ENCODE data around the gene EFNA1. TPM values are rescaled to one million over a fixed set of nuclear protein-coding genes. Genes with fewer than 3 reads are reported as not detected.

Gene EFNA1
- total RNA-seq, 4 donors from 2014 or later: 125 to 235 (median 185) TPM

DNA sequence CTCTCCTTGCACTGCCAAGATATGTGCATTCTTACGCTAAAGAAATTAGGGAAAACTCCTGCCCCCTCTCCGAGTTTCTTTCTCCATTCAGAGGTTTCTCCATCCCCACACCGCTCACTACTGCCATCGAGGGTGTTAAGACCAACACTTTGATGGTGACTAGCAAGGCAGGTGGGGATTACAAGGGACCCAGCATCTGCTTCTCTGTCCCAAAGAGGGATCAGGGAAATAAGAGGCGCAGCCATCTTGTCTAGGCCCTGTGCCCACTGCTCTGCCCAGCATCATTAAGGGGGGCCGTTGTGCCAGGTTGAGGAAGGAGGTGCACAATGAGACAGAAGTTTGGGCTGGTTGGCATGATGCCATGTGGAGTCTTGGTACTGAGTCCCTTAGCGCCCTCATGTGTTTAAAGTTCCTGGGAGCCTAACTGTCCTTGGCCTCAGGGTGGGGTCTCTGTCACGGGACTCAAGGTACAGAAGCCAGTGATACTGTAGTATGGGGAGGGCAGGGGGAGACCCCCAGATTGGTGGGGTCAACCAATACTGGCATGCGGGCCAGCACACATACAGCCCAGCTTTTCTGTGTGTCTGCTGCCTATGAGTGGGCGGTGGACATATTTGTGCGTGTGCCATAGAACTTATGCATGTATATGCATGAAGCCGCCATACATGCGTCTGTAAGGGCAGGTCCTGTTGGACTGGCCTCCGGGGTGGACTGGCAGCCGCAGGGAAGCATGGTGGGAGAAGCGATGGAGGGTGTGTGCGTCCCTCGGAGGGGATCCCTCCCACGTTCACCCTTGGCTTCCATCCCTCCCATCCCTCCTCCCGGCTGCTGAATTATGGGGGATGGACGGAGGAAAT, 43.6 kb upstream of the EFNA1 start:
- 15 to 19% methylated on average over 21 of the region's 21 CpGs for WGBS, 2 donors
- intact Hi-C loops (cut with DNase I; ENCODE audit: low total_unique reads): loop anchor here (2.0 to 5.0 kb wide), 2 partner anchors 19 to 37 kb away; no protein-coding TSS in a partner anchor
- no peak overlapping the region for H3K4me3 ChIP-seq (ENCODE audit: low read depth, poor library complexity, severe bottlenecking)
- peak; percentile 84 to 93 for DNase-seq (ENCODE audit: low spot score in 2 of 2)
- no peak for TF ChIP-seq POLR2A (IDR thresholded peaks at IDR 0.05)
- TF ChIP-seq, protein P1, sequence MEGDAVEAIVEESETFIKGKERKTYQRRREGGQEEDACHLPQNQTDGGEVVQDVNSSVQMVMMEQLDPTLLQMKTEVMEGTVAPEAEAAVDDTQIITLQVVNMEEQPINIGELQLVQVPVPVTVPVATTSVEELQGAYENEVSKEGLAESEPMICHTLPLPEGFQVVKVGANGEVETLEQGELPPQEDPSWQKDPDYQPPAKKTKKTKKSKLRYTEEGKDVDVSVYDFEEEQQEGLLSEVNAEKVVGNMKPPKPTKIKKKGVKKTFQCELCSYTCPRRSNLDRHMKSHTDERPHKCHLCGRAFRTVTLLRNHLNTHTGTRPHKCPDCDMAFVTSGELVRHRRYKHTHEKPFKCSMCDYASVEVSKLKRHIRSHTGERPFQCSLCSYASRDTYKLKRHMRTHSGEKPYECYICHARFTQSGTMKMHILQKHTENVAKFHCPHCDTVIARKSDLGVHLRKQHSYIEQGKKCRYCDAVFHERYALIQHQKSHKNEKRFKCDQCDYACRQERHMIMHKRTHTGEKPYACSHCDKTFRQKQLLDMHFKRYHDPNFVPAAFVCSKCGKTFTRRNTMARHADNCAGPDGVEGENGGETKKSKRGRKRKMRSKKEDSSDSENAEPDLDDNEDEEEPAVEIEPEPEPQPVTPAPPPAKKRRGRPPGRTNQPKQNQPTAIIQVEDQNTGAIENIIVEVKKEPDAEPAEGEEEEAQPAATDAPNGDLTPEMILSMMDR (IDR thresholded peaks at IDR 0.05): no peak

DNA sequence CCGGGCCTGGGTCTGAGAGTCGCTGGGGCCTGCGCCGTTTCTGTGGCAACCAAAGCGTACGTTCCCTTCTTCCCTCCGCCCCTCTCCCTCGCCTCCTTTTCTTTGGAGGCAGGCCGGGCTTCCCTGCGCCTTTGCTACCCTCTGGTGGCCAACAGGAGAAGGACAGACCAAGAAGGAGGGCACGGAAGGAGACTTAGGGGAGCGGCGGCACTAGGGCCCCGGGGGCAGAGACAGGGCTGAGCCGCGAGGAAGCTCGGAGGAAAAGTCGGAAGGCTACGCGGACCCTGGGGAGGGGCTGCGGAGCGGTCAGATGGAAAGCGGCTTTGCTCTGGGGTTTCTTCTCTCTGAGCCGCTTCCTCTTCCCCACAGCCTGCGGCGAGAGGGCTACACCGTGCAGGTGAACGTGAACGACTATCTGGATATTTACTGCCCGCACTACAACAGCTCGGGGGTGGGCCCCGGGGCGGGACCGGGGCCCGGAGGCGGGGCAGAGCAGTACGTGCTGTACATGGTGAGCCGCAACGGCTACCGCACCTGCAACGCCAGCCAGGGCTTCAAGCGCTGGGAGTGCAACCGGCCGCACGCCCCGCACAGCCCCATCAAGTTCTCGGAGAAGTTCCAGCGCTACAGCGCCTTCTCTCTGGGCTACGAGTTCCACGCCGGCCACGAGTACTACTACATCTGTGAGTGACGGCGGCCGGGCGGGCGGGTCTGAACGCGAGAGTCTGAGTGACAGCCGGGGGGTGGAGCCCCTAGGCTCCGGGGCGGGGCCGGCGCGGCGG, 42.8 kb upstream of the EFNA1 start:
- intact Hi-C loops (cut with DNase I; ENCODE audit: low total_unique reads): loop anchor here (5.0 kb wide), 1 partner anchor 38 kb away; no protein-coding TSS in a partner anchor
- WGBS, 2 donors: 0 to 2% methylated on average over 34 to 38 of the region's 67 CpGs
- peak; percentile 92 to 99 for DNase-seq (ENCODE audit: low spot score in 2 of 2)
- peak overlapping the region; percentile 26 for H3K4me3 ChIP-seq (ENCODE audit: low read depth, poor library complexity, severe bottlenecking)
- TF ChIP-seq, protein P1 (IDR thresholded peaks at IDR 0.05): peak in 1 of 3 donors; percentile 95
- no peak for TF ChIP-seq POLR2A (IDR thresholded peaks at IDR 0.05)

DNA sequence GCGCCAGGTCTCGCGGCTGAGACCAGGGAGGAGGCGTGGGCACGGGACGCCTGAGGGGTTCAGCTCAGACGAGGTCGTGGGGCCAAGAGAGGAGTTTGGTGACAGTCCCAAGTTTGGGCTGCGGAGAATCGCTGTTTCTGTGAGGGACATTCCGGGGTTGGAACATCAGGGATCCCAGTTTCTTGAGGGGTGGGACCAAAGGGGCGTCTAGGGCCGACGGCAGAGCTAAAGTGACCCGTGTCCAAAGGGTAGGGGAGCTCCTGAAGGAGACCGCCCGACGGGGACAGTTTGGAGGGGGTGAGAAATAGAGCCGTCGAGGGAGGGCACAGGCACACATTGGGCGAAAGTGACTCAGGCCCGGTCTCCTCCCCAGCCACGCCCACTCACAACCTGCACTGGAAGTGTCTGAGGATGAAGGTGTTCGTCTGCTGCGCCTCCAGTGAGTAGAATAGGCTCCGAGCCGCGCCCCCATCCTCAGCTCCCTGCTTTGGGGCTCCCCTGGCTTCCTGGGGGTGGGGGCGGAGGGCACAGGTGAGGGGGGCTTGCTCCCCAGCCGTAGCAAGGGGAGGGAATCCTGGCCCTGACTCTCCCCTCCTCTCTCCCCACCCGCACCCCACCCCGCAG, 42.1 kb upstream of the EFNA1 start:
- intact Hi-C loops (cut with DNase I; ENCODE audit: low total_unique reads): no loop called here
- WGBS, 2 donors: 2% methylated on average over 27 of the region's 32 CpGs
- peak; percentile 81 to 96 for DNase-seq (ENCODE audit: low spot score in 2 of 2)
- TF ChIP-seq, protein P1 (IDR thresholded peaks at IDR 0.05): no peak
- TF ChIP-seq POLR2A (IDR thresholded peaks at IDR 0.05): no peak
- H3K4me3 ChIP-seq (ENCODE audit: low read depth, poor library complexity, severe bottlenecking): peak overlapping the region; percentile 26

DNA sequence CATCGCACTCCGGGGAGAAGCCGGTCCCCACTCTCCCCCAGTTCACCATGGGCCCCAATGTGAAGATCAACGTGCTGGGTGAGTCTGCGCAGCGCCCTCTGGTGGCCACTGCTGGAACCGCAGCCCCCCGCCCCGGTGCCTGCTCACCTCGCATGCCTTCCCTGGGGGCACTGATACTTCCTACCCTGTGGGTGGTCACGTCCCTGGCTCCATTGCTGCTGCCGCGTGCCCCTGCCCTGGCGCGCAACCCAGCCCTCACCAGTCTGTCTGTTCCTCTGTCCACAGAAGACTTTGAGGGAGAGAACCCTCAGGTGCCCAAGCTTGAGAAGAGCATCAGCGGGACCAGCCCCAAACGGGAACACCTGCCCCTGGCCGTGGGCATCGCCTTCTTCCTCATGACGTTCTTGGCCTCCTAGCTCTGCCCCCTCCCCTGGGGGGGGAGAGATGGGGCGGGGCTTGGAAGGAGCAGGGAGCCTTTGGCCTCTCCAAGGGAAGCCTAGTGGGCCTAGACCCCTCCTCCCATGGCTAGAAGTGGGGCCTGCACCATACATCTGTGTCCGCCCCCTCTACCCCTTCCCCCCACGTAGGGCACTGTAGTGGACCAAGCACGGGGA, 41.4 kb upstream of the EFNA1 start:
- H3K4me3 ChIP-seq (ENCODE audit: low read depth, poor library complexity, severe bottlenecking): no peak overlapping the region
- WGBS, 2 donors: 23 to 24% methylated on average over 9 to 17 of the region's 24 CpGs
- intact Hi-C loops (cut with DNase I; ENCODE audit: low total_unique reads): no loop called here
- TF ChIP-seq, protein P1 (IDR thresholded peaks at IDR 0.05): peak in 1 of 3 donors; percentile 93
- no peak for TF ChIP-seq POLR2A (IDR thresholded peaks at IDR 0.05)
- peak; percentile 62 to 96 for DNase-seq (ENCODE audit: low spot score in 2 of 2)

DNA sequence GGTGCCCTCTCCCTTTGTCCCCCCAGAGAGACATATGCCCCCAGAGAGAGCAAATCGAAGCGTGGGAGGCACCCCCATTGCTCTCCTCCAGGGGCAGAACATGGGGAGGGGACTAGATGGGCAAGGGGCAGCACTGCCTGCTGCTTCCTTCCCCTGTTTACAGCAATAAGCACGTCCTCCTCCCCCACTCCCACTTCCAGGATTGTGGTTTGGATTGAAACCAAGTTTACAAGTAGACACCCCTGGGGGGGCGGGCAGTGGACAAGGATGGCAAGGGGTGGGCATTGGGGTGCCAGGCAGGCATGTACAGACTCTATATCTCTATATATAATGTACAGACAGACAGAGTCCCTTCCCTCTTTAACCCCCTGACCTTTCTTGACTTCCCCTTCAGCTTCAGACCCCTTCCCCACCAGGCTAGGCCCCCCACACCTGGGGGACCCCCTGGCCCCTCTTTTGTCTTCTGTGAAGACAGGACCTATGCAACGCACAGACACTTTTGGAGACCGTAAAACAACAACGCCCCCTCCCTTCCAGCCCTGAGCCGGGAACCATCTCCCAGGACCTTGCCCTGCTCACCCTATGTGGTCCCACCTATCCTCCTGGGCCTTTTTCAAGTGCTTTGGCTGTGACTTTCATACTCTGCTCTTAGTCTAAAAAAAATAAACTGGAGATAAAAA, 40.7 kb upstream of the EFNA1 start:
- intact Hi-C loops (cut with DNase I; ENCODE audit: low total_unique reads): no loop called here
- no peak for DNase-seq (ENCODE audit: low spot score in 2 of 2)
- no peak overlapping the region for H3K4me3 ChIP-seq (ENCODE audit: low read depth, poor library complexity, severe bottlenecking)
- WGBS, 2 donors: 69 to 70% methylated on average over 8 of the region's 8 CpGs
- TF ChIP-seq POLR2A (IDR thresholded peaks at IDR 0.05): no peak
- TF ChIP-seq, protein P1 (IDR thresholded peaks at IDR 0.05): no peak
